ENCODE data around the gene MTERF4.

MTERF4 gene

GRCh38 chr2:241048149-241048948, 53.7 kb downstream of the MTERF4 start:
- DNase-seq = no peak

- no peak for DNase-seq
Measured at GRCh38 chr2:241047253-241048010, 54.7 kb downstream of the MTERF4 start.

Measured in CD4-positive, alpha-beta T cell treated with Interleukin-17A for 4 hours (primary cell).